Adrenal gland (tissue), 5 donors: Measurements from ENCODE around the gene MAPK1IP1L.

ENCODE experiments used
- POLR2A ChIP-seq, 2 donors: fragments of 450-650 bp; IDR thresholded peaks; one replicate each; pipeline ENCODE4 v1.6.1; 2017; ENCODE audit warnings: antibody characterized with exemption in 2 of 2, mild to moderate bottlenecking in 2 of 2, moderate library complexity in 1 of 2
- TF ChIP-seq, protein P1 (sequence below), 6 experiments: fragments of 450-650 bp in 4 of 6; fragments of 200-600 bp in 2 of 6; sonication (generic) in 1 of 6; IDR thresholded peaks; 1 replicate in 5 of 6; 2 replicates in 1 of 6; pipeline versions ENCODE4 v1.5.1 to v1.8.0; 2016 to 2021; ENCODE audit warnings: antibody characterized with exemption in 6 of 6, mild to moderate bottlenecking in 2 of 6, moderate library complexity in 1 of 6
- donor health status: DM: no; HTN: no; CAD: no.

DNA sequence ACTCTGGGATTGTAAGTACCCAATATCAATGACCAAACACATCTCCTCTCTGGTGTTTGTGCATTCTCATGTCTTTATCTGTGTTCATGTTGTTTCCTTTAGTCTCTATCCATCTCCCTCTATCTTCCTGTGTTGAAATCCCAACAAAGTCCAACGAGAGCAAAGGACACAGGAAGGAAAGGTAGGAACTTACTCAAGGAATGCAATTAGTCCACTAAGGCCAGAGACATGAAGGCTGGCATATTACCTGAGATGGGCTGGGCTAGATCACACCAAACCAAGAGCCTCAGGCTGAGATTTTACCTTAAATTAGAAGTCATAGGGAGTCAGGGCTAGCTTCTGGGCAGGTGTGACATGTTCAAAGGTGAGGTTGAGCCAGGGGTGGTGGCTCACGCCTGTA is 63.3 kb downstream of the MAPK1IP1L start:
- TF ChIP-seq, protein P1, sequence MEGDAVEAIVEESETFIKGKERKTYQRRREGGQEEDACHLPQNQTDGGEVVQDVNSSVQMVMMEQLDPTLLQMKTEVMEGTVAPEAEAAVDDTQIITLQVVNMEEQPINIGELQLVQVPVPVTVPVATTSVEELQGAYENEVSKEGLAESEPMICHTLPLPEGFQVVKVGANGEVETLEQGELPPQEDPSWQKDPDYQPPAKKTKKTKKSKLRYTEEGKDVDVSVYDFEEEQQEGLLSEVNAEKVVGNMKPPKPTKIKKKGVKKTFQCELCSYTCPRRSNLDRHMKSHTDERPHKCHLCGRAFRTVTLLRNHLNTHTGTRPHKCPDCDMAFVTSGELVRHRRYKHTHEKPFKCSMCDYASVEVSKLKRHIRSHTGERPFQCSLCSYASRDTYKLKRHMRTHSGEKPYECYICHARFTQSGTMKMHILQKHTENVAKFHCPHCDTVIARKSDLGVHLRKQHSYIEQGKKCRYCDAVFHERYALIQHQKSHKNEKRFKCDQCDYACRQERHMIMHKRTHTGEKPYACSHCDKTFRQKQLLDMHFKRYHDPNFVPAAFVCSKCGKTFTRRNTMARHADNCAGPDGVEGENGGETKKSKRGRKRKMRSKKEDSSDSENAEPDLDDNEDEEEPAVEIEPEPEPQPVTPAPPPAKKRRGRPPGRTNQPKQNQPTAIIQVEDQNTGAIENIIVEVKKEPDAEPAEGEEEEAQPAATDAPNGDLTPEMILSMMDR (IDR thresholded peaks at IDR 0.05), result no peak
- TF ChIP-seq POLR2A (IDR thresholded peaks at IDR 0.05), result no peak
